ENCODE data around the gene WDR27.

The WDR27 gene

DNA sequence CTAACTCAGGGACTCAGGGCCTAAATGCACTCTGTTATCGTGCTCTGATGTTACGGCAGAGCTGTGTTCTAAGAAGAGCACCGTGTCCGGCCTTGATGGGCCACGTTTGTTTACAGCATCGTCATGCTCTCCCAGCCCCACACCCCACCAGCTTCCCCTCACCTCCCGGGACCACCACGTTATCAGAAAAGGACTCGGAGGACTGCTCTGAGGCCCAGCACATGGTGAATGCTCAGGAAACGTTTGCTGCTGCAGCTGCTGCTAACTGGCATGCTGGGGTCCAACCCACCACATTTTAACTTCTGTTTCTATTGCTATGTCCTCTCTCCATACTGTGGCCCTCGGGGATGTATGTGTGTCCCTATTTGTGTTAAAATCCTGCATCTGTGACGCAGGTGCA is 50.3 kb downstream of the WDR27 start:
- no peaks in the 10 kb centered on the region for H3K36me3 ChIP-seq (ENCODE audit: insufficient read depth, low read length)
- no peaks in the 10 kb centered on the region for H3K79me2 ChIP-seq (ENCODE audit: insufficient read depth, low read length)
- H3K9me2 ChIP-seq (replicated peaks; ENCODE audit: low read depth, low read length) = no peaks in the 10 kb centered on the region
- no peak overlapping the region for H2AFZ ChIP-seq (ENCODE audit: low read length)
- no peaks in the 10 kb centered on the region for H3K27me3 ChIP-seq (ENCODE audit: insufficient read depth, low read length, poor library complexity, severe bottlenecking)
- no peak overlapping the region for H3K4me2 ChIP-seq (ENCODE audit: low read depth, low read length, poor library complexity, severe bottlenecking)
- TF ChIP-seq, protein P1, sequence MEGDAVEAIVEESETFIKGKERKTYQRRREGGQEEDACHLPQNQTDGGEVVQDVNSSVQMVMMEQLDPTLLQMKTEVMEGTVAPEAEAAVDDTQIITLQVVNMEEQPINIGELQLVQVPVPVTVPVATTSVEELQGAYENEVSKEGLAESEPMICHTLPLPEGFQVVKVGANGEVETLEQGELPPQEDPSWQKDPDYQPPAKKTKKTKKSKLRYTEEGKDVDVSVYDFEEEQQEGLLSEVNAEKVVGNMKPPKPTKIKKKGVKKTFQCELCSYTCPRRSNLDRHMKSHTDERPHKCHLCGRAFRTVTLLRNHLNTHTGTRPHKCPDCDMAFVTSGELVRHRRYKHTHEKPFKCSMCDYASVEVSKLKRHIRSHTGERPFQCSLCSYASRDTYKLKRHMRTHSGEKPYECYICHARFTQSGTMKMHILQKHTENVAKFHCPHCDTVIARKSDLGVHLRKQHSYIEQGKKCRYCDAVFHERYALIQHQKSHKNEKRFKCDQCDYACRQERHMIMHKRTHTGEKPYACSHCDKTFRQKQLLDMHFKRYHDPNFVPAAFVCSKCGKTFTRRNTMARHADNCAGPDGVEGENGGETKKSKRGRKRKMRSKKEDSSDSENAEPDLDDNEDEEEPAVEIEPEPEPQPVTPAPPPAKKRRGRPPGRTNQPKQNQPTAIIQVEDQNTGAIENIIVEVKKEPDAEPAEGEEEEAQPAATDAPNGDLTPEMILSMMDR (conservative IDR thresholded peaks at IDR 0.05; ENCODE audit: low read length) = no peak
- no peak for TF ChIP-seq EZH2phosphoT487 (IDR thresholded peaks at IDR 0.05; ENCODE audit: borderline replicate concordance)
- no peak overlapping the region for H3K4me3 ChIP-seq (ENCODE audit: low read length, poor library complexity, severe bottlenecking)
- no peak overlapping the region for H3K9ac ChIP-seq (ENCODE audit: low read depth, low read length, poor library complexity, severe bottlenecking)
- H4K20me1 ChIP-seq (ENCODE audit: insufficient read depth, low read length, poor library complexity, severe bottlenecking) = no peaks in the 10 kb centered on the region
- H3F3A ChIP-seq (ENCODE audit: low read depth) = no peaks in the 10 kb centered on the region
- H3K9me3 ChIP-seq (ENCODE audit: insufficient read depth, low read depth, low read length) = no peaks in the 10 kb centered on the region
- H3K4me1 ChIP-seq (ENCODE audit: insufficient read depth, low read length, poor library complexity, severe bottlenecking) = no peaks in the 10 kb centered on the region

DNA sequence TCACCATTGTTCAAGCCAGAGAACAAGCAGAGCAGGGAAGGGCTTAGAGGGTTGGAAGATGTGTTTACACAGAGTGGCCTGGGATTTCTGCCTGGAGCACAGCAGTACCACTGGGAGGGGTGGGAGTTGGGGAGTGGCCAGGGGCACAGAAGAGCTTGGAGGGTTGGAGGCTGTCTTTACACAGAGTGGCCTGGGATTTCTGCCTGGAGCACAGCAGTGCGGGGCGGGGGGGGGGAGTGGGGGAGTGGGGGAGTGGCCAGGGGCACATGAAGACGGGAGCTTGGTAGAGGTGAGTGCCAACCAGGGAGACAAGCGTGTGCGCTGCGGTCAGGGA is 50.9 kb downstream of the WDR27 start:
- Histone ChIP-seq H2AFZ (ENCODE audit: low read length) (no peak overlapping the region), H3K79me2 (ENCODE audit: insufficient read depth, low read length) (no peaks in the 10 kb centered on the region), H3K36me3 (ENCODE audit: insufficient read depth, low read length) (no peaks in the 10 kb centered on the region), H3K4me2 (ENCODE audit: low read depth, low read length, poor library complexity, severe bottlenecking) (no peak overlapping the region), H3K9me3 (ENCODE audit: insufficient read depth, low read depth, low read length) (no peaks in the 10 kb centered on the region), H3K9me2 (replicated peaks; ENCODE audit: low read depth, low read length) (no peaks in the 10 kb centered on the region), H3K9ac (ENCODE audit: low read depth, low read length, poor library complexity, severe bottlenecking) (no peak overlapping the region), H3K4me3 (ENCODE audit: low read length, poor library complexity, severe bottlenecking) (no peak overlapping the region), H4K20me1 (ENCODE audit: insufficient read depth, low read length, poor library complexity, severe bottlenecking) (no peaks in the 10 kb centered on the region), H3K4me1 (ENCODE audit: insufficient read depth, low read length, poor library complexity, severe bottlenecking) (no peaks in the 10 kb centered on the region), H3K27me3 (ENCODE audit: insufficient read depth, low read length, poor library complexity, severe bottlenecking) (no peaks in the 10 kb centered on the region), H3F3A (ENCODE audit: low read depth) (no peaks in the 10 kb centered on the region)
- no peak for TF ChIP-seq EZH2phosphoT487 (IDR thresholded peaks at IDR 0.05; ENCODE audit: borderline replicate concordance)
- TF ChIP-seq, protein P1 (conservative IDR thresholded peaks at IDR 0.05; ENCODE audit: low read length) = no peak

DNA sequence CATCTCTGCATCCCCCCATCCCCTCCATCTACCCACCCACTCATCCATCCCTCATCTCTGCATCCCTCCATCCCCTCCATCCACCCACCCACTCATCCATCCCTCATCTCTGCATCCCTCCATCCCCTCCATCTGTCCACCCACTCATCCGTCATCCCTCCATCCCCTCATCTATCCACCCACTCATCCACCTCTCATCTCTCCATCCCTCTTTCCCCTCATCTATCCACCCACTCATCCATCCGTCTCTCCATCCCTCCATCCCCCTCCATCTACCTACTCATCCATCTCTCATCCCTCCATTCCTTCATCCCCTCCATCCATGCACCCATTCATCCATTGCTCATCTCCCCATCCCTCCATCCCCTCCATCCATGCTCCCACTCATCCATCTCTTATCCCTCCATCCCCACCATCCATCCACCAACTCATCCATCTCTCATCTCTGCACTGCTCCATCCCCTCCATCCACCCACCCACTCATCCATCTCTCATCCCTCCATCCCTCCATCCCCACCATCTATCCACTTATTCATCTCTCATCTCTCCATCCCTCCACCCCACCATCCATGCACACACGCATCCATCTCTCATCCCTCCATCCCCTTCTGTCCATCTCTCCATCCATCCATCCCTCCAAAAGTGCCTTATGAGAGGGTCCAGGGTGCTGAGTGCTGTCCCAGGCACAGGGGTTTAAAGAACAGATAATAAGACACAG is 51.4 kb downstream of the WDR27 start:
- Histone ChIP-seq H3K9me3 (ENCODE audit: insufficient read depth, low read depth, low read length) (no peaks in the 10 kb centered on the region), H3K36me3 (ENCODE audit: insufficient read depth, low read length) (no peaks in the 10 kb centered on the region)
- no peak for TF ChIP-seq EZH2phosphoT487 (IDR thresholded peaks at IDR 0.05; ENCODE audit: borderline replicate concordance)
- TF ChIP-seq, protein P1 (conservative IDR thresholded peaks at IDR 0.05; ENCODE audit: low read length) = no peak

More for the DNA sequence above, 51.4 kb downstream of the WDR27 start:
- Histone ChIP-seq H3K9me2 (replicated peaks; ENCODE audit: low read depth, low read length) (no peaks in the 10 kb centered on the region), H3K4me2 (ENCODE audit: low read depth, low read length, poor library complexity, severe bottlenecking) (no peak overlapping the region), H3K4me1 (ENCODE audit: insufficient read depth, low read length, poor library complexity, severe bottlenecking) (no peaks in the 10 kb centered on the region), H2AFZ (ENCODE audit: low read length) (no peak overlapping the region), H3K4me3 (ENCODE audit: low read length, poor library complexity, severe bottlenecking) (no peak overlapping the region), H3F3A (ENCODE audit: low read depth) (no peaks in the 10 kb centered on the region), H4K20me1 (ENCODE audit: insufficient read depth, low read length, poor library complexity, severe bottlenecking) (no peaks in the 10 kb centered on the region), H3K9ac (ENCODE audit: low read depth, low read length, poor library complexity, severe bottlenecking) (no peak overlapping the region), H3K27me3 (ENCODE audit: insufficient read depth, low read length, poor library complexity, severe bottlenecking) (no peaks in the 10 kb centered on the region), H3K79me2 (ENCODE audit: insufficient read depth, low read length) (no peaks in the 10 kb centered on the region)

All from Loucy (cell line).